HG03342 (cell line): ENCODE results near the gene TP53I11.

Experiments used
- ATAC-seq: cut with Tn5 transposase; IDR thresholded peaks from one replicate; pipeline ENCODE4 v1.9.1; 2021; ENCODE audit warnings: mild to moderate bottlenecking, moderate library complexity; ENCODE audit not compliant: unreplicated experiment

TP53I11 gene

GRCh38 chr11:44950625-44951476 is at the start of gene TP53I11:
TSS of gene TP53I11 (minus strand) at chr11:44950883. CDS start at chr11:44938335, 12,548 bp downstream.
- ATAC-seq = no peak

GRCh38 chr11:44999068-44999467 is 48.4 kb upstream of the TP53I11 start:
- no peak for ATAC-seq

- no peak for ATAC-seq
Observed at GRCh38 chr11:44998051-44998450, 47.4 kb upstream of the TP53I11 start.

GRCh38 chr11:44997566-44997965 is 46.9 kb upstream of the TP53I11 start:
- no peak for ATAC-seq

GRCh38 chr11:44994753-44995152 is 44.1 kb upstream of the TP53I11 start:
- no peak for ATAC-seq

GRCh38 chr11:44993971-44994704 is 43.5 kb upstream of the TP53I11 start:
- no peak for ATAC-seq

- ATAC-seq = no peak
Observed at GRCh38 chr11:44992774-44993173, 42.1 kb upstream of the TP53I11 start.

- no peak for ATAC-seq
Observed at GRCh38 chr11:44992181-44992582, 41.5 kb upstream of the TP53I11 start.

GRCh38 chr11:44990665-44991064 is 40.0 kb upstream of the TP53I11 start:
- no peak for ATAC-seq

GRCh38 chr11:44989831-44990566 is 39.3 kb upstream of the TP53I11 start:
- ATAC-seq = no peak

- ATAC-seq = no peak
Observed at GRCh38 chr11:44988981-44989635, 38.4 kb upstream of the TP53I11 start.

GRCh38 chr11:44988111-44988510 is 37.4 kb upstream of the TP53I11 start:
- ATAC-seq = no peak

GRCh38 chr11:44987506-44987905 is 36.8 kb upstream of the TP53I11 start:
- ATAC-seq = no peak

- no peak for ATAC-seq
Observed at GRCh38 chr11:44986315-44986714, 35.6 kb upstream of the TP53I11 start.

GRCh38 chr11:44985721-44986120 is 35.0 kb upstream of the TP53I11 start:
- no peak for ATAC-seq

GRCh38 chr11:44983786-44984185 is 33.1 kb upstream of the TP53I11 start:
- no peak for ATAC-seq

GRCh38 chr11:44982496-44983062 is 31.9 kb upstream of the TP53I11 start:
- ATAC-seq = no peak

- no peak for ATAC-seq
Observed at GRCh38 chr11:44980533-44981427, 30.1 kb upstream of the TP53I11 start.

- no peak for ATAC-seq
Observed at GRCh38 chr11:44979543-44980399, 29.1 kb upstream of the TP53I11 start.
